ENCODE data around the gene ETV6.
A peak's percentile ranks its signal among the peaks of the same experiment; 100 is the strongest.

ETV6 gene

GRCh38 chr12:11756022-11756421 is 106.5 kb downstream of the ETV6 start:
- DNase-seq (ENCODE audit: extremely low read depth in 1 of 2, low read depth in 1 of 2): no peak

DNA sequence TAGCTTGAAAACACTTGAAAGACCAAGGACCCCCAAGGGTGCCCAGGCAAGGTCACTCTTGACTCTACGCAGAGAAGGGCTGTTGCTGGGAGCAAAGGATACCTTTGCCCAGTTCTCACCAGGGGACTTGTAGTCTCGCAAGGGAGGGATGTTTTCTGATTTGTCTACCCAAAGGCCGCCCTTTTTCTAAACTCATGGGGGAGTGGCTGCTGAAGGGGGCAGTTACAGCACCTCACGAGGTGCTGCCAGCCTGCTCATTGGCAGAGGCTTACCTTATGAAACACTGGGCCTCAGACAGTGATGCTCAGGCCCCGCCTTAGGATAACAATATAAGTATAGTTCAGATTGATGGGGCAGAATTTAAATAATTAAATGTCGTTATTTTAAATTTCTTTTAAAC is 107.0 kb downstream of the ETV6 start:
- DNase-seq (ENCODE audit: extremely low read depth in 1 of 2, low read depth in 1 of 2): no peak

GRCh38 chr12:11757095-11757494 is 107.6 kb downstream of the ETV6 start:
- DNase-seq (ENCODE audit: extremely low read depth in 1 of 2, low read depth in 1 of 2): no peak

DNA sequence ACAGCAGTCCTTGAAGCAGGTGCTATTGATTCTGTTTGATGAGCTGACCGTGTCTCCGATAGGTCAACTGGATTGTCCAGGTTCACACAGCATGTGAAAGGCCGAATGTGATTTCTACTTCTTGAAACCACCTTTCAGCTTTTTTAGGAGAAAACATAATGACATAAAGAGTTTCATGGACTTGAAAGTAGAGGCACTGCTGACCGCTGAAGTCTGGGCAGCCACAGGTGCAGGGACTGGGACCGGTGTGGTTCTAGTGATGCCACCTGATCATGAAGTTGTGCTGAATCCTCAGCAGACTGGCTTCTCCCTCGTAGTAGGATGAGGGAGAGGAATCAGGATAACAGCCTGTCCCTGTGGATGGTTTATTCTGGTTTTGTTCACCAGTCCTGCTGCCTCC is 108.1 kb downstream of the ETV6 start:
- no peak for DNase-seq (ENCODE audit: extremely low read depth in 1 of 2, low read depth in 1 of 2)

GRCh38 chr12:11758087-11758486 is 108.6 kb downstream of the ETV6 start:
- DNase-seq (ENCODE audit: extremely low read depth in 1 of 2, low read depth in 1 of 2): no peak

- no peak for DNase-seq (ENCODE audit: extremely low read depth in 1 of 2, low read depth in 1 of 2)
Measured at GRCh38 chr12:11758510-11759493, 109.3 kb downstream of the ETV6 start.

GRCh38 chr12:11759494-11759878 is 110.0 kb downstream of the ETV6 start:
- no peak for DNase-seq (ENCODE audit: extremely low read depth in 1 of 2, low read depth in 1 of 2)

DNA sequence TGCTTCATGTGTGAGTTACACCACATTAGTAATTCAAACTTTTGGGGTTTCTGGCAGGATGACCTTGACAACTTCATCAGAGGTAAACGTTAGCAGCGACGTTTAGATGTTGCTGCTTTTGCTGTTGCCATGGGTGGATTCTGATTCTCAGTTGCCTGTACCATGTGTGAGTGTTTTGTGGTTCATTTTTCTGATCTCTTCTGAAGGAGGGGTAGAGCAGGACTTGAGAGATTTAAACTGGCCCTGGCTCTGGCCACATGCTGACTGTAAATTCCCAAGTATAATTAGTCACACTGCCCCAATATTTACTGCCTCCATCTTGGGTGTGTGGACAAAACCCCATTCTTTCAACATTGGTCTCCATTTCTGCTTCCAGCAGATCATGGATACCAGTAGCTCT is 110.4 kb downstream of the ETV6 start:
- no peak for DNase-seq (ENCODE audit: extremely low read depth in 1 of 2, low read depth in 1 of 2)

- DNase-seq (ENCODE audit: extremely low read depth in 1 of 2, low read depth in 1 of 2): no peak
Measured at GRCh38 chr12:11761869-11762567, 112.5 kb downstream of the ETV6 start.

DNA sequence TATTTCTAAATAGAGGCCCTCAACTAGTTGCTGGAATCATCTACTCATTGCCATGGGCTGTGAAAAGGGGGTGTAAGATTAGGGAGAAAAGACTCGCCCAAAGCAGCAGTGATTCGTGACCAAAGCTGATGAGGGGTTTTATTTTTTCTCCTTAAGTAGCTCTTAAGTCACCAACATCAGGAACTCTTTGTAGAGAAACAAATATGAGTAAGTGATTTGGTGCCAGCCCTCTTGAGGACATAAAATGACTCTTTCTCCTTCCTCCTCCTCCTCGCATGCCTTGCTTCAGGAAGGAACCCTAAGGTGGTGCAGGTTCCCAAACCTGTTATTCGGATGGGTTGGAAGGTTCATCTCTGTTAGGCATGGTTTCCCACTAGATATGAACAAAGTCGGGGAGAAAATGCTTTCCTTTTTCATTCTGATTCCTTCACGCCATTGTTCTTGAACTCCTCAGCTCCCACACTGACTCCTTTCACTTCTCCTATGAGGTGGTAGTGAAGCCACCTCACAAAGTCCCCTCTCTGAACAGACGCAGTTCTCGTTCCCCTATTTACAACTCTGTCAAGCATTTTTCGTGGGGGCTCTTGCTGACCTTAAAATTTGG is 113.4 kb downstream of the ETV6 start:
- no peak for DNase-seq (ENCODE audit: extremely low read depth in 1 of 2, low read depth in 1 of 2)

- DNase-seq (ENCODE audit: extremely low read depth in 1 of 2, low read depth in 1 of 2): no peak
Measured at GRCh38 chr12:11763760-11764520, 114.5 kb downstream of the ETV6 start.

DNA sequence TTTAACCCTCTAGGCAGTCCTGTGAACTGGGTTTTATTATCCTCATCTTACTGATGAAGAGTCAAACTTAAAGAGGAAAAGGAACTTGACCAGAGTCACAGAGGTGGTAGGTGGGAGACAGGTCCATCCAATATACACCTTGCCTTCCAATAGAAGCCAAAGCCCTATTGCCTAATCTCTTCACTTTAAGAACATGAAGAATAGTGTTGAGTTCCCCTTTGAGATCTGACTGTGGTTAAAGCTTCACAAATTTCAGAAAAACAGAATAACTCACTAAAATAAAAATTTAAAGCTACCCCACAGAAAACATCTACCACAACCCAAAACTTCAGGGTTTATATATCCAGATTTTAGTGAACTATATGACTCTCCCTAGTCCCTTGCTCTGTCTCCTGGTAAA is 115.4 kb downstream of the ETV6 start:
- DNase-seq (ENCODE audit: extremely low read depth in 1 of 2, low read depth in 1 of 2): no peak

- DNase-seq (ENCODE audit: extremely low read depth in 1 of 2, low read depth in 1 of 2): no peak
Measured at GRCh38 chr12:11765421-11765816, 115.9 kb downstream of the ETV6 start.

DNA sequence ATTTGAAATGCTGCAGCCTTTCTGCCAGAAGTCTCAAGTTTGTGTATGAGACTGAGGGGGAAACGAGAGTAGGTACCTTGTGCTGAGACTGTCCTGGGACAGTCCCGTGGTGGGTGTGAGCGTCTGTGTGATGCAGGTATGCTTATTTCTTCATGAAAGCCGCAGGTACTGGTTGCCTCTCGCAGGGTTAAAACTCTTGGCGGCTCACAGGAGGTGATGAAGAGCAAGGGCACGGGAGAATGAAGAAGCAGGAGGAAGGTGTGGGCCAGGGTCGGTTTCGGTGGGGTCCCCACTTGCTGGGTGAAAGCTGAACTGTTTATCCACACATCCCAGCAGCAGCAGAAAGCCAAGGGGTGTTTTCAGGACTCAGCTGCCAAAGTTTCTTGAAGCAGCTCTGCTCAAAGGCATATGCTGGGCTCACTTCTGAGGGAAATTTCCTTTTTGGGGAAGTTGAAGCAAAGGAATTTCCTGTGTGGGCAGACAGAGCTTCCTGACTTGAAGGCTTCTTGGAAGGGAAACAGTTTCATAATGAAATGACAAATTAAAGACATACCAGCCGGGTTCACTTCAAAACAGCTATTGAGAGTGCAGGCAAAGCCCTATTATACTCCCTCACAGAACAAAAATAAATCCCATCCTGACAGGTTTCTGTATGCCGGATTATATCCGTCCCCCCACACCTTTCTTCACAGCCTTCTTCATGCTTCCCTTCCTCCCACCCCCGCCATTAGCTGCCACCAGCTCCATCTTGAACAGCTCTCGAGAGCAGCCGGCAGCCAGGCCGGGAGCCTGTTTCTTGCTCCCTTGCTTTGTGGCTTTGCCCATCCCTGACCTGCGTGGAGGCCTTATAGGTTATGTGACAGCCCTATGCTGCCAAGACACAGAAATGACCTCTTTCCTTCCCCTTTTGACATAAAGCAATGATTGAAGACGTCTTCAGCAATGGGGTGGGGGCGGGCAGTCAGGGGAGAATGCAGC is 116.6 kb downstream of the ETV6 start:
- DNase-seq (ENCODE audit: extremely low read depth in 1 of 2, low read depth in 1 of 2): peak; percentile 25 to 76

DNA sequence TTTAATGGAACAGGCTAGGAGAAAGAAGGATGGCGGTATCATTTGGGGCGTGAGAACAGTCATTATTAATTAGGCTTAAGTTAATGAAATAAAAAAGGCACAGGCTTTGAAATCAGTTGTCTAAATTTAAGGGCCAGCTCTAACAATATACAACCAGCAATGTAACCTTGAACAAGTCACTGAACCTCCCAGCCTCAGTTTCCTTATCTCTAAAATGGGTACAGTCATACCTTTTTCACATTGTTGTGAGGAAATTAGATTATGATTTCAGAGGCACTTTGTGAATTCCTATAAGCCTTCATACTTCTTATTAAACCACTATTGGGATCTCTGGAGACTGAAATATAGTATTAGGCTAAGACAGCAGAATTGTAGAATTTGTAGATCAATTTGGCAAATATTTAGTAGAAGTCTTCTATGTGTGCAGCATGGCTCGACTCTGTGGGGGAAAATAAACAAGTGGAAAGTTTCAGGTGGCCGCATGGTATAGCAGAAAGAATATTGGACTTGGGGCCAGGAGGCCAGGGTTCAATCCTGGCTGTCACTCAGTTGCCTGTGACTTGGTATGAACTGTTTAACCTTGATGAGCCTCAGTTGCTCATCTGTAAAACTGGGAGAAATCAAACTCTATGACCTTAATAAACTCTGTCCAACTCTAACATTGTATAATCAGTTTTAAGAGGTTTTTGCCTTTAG is 117.7 kb downstream of the ETV6 start:
- no peak for DNase-seq (ENCODE audit: extremely low read depth in 1 of 2, low read depth in 1 of 2)

DNA sequence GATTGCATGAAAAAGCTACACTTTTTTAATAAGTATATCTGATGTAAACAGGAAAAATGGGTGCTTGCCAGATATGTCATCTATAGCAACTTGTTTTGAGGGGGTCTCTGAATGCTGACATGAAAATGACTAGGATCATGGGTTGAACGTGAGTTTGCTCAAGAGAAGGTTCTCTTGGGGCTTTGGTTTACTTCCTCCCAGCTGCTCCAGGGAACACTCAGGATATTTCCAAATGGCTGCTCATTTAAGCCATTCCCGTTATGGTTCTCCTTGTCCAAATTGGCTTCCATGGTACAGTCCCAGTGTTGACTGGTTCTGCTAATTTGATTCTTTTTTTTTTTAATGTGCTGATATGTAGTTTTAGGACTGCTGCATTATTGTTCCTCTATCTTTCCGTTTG is 118.3 kb downstream of the ETV6 start:
- DNase-seq (ENCODE audit: extremely low read depth in 1 of 2, low read depth in 1 of 2): no peak

- no peak for DNase-seq (ENCODE audit: extremely low read depth in 1 of 2, low read depth in 1 of 2)
Measured at GRCh38 chr12:11768233-11768965, 118.9 kb downstream of the ETV6 start.

DNA sequence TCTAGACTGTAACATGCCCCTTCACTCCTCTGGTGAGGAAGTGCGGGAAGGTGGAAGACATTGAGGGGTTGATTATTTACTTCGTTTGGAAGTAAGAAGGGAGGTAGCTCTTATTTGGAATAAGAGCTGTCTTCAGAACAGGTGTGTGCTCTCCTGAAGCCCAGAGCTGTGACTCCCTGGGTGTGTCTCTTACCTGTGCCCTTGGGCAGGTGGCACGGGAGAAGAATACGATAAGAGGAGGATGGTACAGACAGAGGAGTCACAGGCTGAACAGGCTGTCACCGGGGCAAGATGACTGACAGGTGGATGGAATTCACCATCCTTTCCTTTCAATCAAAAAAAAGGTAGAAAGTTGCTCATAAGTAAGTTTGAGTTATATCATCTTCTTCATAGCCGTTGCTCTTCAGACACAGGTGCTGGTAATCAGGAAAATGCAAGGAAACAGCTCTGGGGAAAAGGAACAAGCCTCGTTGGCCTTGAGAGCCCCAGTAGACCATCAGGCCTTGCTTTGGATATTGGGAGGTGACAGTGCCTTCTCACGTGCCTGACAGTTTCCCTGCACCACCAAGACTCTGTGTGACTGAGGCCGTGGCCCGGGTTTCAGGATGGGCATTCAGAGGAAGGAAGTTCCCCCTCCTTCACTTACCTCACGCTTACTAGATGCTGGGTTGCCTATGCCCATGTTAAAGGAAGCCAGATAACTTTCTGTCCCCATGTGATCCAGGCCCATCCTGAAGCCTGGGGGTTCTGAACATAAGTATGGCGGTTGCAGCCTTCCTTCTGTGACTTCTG is 120.4 kb downstream of the ETV6 start:
- no peak for DNase-seq (ENCODE audit: extremely low read depth in 1 of 2, low read depth in 1 of 2)
